BJ (cell line): ENCODE data around the gene CHRNA4. TPM values are rescaled to one million over a fixed set of nuclear protein-coding genes. Genes with fewer than 3 reads are reported as not detected.

Experiments
- CTCF ChIA-PET: fragments of 350-600 bp; formaldehyde crosslinking; extraction: SDS; loops from one replicate; lab custom pipeline; 2021; ENCODE audit warnings: antibody characterized with exemption, inconsistent platforms; lab: Yijun Ruan, JAX
- POLR2A ChIA-PET: fragments of 300-600 bp; sonication (Branson Sonifier 250); formaldehyde crosslinking; extraction: SDS; loops from one replicate; lab custom pipeline; 2021; ENCODE audit warnings: antibody characterized with exemption; lab: Charles Lee
- DNase-seq: peaks from one replicate; pipeline ENCODE4 v3.0.0-alpha.2; 2011; ENCODE audit warnings: low read depth
- H3K27me3 ChIP-seq: 2 replicates; pipeline ENCODE4 v1.6.0; 2011; ENCODE audit warnings: low read length; ENCODE audit not compliant: control insufficient read depth, insufficient read depth
- H3K36me3 ChIP-seq: 2 replicates; pipeline ENCODE4 v1.5.1; 2011; ENCODE audit warnings: low read length; ENCODE audit not compliant: control insufficient read depth, insufficient read depth
- H3K4me3 ChIP-seq: 2 replicates; pipeline ENCODE4 v1.5.1; 2011; ENCODE audit warnings: low read depth, mild to moderate bottlenecking, control low read depth, low read length
- polyA plus RNA-seq: library from polyadenylated mRNA; depleted of rRNA; stranded (reverse); fragments of >200 nt; gene quantifications from 2 replicates; pipeline ENCODE4 v1.2.3, GENCODE V29; 2011
- TF ChIP-seq, protein P1 (sequence below): IDR thresholded peaks from 2 replicates; pipeline ENCODE4 v1.5.1; 2011; ENCODE audit warnings: low read depth, mild to moderate bottlenecking, control low read depth, inconsistent platforms, low read length, moderate library complexity; ENCODE audit not compliant: insufficient read depth

Gene CHRNA4
- polyA plus RNA-seq, 1 experiment, result not detected

DNA sequence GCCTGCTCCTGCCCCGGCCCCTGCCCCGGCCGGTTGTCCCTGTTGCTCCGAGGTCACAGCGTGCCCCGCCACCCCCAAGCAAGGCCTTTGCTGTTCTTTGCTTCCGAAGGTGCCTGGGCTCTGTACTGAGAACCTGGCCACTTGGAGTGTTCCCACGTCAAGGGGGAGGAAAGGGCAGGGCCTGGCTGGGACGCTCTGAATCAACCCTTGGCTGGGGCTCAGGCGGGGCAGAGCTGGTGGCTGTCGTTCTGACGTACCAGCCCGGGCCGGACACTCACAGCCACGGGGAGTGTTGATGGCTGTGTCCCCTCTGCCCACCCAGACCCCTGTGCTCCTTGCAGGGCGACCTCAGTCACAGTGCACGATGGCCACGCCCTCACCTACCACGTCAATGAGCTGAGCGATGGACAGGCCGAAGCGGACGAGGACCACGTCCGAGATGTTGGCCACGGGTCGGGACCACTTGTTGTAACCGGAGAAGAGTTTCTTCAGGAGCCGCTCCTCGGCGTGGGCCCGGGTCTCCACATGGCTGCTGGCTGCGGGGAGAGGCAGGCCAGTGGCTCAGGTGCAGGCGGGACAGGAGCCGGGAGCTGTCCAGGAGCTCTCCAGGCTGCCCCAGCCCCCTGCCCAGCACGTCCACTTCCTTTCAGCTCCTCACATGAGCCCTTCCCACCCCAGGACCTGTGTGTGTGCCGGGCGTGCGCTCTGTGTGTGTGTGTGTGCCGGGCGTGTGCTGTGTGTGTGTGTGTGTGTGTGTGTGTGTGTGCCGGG is 1.8 kb downstream of the CHRNA4 start:
- CTCF ChIA-PET, result no interaction called here
- TF ChIP-seq, protein P1, sequence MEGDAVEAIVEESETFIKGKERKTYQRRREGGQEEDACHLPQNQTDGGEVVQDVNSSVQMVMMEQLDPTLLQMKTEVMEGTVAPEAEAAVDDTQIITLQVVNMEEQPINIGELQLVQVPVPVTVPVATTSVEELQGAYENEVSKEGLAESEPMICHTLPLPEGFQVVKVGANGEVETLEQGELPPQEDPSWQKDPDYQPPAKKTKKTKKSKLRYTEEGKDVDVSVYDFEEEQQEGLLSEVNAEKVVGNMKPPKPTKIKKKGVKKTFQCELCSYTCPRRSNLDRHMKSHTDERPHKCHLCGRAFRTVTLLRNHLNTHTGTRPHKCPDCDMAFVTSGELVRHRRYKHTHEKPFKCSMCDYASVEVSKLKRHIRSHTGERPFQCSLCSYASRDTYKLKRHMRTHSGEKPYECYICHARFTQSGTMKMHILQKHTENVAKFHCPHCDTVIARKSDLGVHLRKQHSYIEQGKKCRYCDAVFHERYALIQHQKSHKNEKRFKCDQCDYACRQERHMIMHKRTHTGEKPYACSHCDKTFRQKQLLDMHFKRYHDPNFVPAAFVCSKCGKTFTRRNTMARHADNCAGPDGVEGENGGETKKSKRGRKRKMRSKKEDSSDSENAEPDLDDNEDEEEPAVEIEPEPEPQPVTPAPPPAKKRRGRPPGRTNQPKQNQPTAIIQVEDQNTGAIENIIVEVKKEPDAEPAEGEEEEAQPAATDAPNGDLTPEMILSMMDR, result no peak

GRCh38 chr20:63357921-63358905 is 2.9 kb downstream of the CHRNA4 start:
- H3K4me3 ChIP-seq, result no peak overlapping the region
- H3K27me3 ChIP-seq, result peaks cover 4% of the 10 kb centered on the region; the same call in 1 of the 2 replicates
- no peak for DNase-seq
- TF ChIP-seq, protein P1, result no peak
- ChIA-PET POLR2A (no interaction called here), CTCF (no interaction called here)
- H3K36me3 ChIP-seq, result no peaks in the 10 kb centered on the region

More for the DNA sequence above, 1.8 kb downstream of the CHRNA4 start:
- no peaks in the 10 kb centered on the region for H3K36me3 ChIP-seq
- POLR2A ChIA-PET, result no interaction called here
- DNase-seq, result no peak
- H3K27me3 ChIP-seq, result peaks cover 4% of the 10 kb centered on the region; the same call in 1 of the 2 replicates
- no peak overlapping the region for H3K4me3 ChIP-seq

- Histone ChIP-seq H3K4me3 (no peak overlapping the region), H3K36me3 (no peaks in the 10 kb centered on the region), H3K27me3 (0 out of 2 replicates have a peak, but pooled peaks cover 2% of the 10 kb centered on the region)
- ChIA-PET CTCF (no interaction called here), POLR2A (no interaction called here)
- TF ChIP-seq, protein P1, result no peak
- no peak for DNase-seq
These were observed 3.9 kb downstream of the CHRNA4 start for GRCh38 chr20:63356931-63357879.

- TF ChIP-seq, protein P1, result no peak
- H3K36me3 ChIP-seq, result no peaks in the 10 kb centered on the region
- H3K4me3 ChIP-seq, result no peak overlapping the region
- DNase-seq, result no peak
- H3K27me3 ChIP-seq, result 0 out of 2 replicates have a peak, but pooled peaks cover 2% of the 10 kb centered on the region
- POLR2A ChIA-PET, result no interaction called here
- CTCF ChIA-PET, result no interaction called here
These were observed 4.6 kb downstream of the CHRNA4 start for GRCh38 chr20:63356511-63356910.
